Uterus (tissue), 2 donors: ENCODE results near the gene SLC6A6.

Experiments used
- POLR2A ChIP-seq, 2 donors: fragments of 450-650 bp; IDR thresholded peaks; one replicate each; pipeline ENCODE4 v1.6.1; 2016; ENCODE audit warnings: antibody characterized with exemption in 2 of 2, mild to moderate bottlenecking in 1 of 2, moderate library complexity in 1 of 2
- TF ChIP-seq, protein P1 (sequence below), 4 experiments: fragments of 200-600 bp in 2 of 4; fragments of 450-650 bp in 2 of 4; sonication (generic) in 2 of 4; IDR thresholded peaks; one replicate each; pipeline ENCODE4 v1.5.1; 2016 to 2019; ENCODE audit warnings: antibody characterized with exemption in 4 of 4, mild to moderate bottlenecking in 2 of 4, moderate library complexity in 1 of 4

DNA sequence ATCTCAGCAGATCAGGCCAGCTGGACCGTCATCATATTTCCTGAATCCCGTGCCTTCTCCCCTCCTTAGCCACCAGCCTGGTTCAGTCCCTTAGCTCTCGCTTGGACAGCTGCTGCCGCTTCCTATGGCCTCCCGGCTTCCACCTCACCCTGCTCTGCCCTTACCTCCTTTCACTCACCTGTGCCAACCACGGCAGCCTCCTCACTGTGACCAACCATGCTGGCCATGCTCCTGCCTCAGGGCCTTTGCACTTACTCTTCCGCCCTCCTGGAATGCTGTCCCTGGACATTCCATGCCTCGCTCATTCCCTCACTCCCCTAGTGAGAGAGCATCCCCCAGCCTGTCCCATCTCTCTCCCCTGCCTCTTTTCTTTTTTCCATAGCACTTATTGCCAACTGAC, 118.6 kb downstream of the SLC6A6 start:
- TF ChIP-seq POLR2A (IDR thresholded peaks at IDR 0.05), result no peak
- TF ChIP-seq, protein P1, sequence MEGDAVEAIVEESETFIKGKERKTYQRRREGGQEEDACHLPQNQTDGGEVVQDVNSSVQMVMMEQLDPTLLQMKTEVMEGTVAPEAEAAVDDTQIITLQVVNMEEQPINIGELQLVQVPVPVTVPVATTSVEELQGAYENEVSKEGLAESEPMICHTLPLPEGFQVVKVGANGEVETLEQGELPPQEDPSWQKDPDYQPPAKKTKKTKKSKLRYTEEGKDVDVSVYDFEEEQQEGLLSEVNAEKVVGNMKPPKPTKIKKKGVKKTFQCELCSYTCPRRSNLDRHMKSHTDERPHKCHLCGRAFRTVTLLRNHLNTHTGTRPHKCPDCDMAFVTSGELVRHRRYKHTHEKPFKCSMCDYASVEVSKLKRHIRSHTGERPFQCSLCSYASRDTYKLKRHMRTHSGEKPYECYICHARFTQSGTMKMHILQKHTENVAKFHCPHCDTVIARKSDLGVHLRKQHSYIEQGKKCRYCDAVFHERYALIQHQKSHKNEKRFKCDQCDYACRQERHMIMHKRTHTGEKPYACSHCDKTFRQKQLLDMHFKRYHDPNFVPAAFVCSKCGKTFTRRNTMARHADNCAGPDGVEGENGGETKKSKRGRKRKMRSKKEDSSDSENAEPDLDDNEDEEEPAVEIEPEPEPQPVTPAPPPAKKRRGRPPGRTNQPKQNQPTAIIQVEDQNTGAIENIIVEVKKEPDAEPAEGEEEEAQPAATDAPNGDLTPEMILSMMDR (IDR thresholded peaks at IDR 0.05), result no peak
